Measurements from ENCODE around the gene POLE2. TPM values are rescaled to one million over a fixed set of nuclear protein-coding genes. Genes with fewer than 3 reads are reported as not detected.
"Not testable (repeated sequence)": the region's sequence is repeated elsewhere in the genome, so short reads cannot be mapped to it uniquely, and the experiment has no call there.

POLE2 gene
- polyA plus RNA-seq, 3 donors from 2014 or later, result 1.4 to 6.4 (median 1.5) TPM

DNA sequence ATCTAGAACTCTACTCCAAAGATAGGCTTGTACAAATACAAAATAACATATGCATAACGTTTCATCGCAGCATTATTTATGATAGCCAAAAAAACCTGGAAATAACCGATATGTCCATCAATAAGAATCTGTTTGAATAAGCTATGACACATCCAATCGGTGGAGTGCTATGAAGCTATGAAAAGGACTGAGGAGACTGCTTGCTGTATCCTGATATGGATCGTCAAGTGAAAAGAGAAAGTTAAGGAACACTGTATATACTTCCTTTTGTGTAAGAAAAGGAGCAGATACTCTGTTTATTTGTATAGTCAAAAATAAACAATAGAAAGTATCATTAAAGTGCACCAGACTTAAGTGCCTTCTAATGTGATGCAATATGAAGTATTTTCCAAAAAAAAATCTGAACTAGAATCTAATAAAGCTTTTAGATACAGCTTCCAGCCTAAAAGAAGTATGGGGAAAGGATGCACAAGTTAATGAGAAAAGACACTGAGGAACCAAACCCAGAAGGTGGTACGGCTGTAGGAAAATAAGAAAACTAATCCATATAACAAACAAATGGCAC is 4.3 kb upstream of the POLE2 start:
- Mint-ChIP-seq H3K27me3 (ENCODE audit: low read depth in 3 of 3) (peaks cover 6 to 14% (median 11%) of the 10 kb centered on the region in 3 donors), H3K4me1 (peaks cover 36 to 38% of the 10 kb centered on the region in 2 donors), H3K4me3 (peak overlapping the region; percentile 79 to 91 (median 84)), H3K36me3 (no peaks in the 10 kb centered on the region), H3K27ac (peak overlapping the region; percentile 82 to 97 (median 90)), H3K9me3 (no peaks in the 10 kb centered on the region)
- no peak for DNase-seq

- H3K4me1 Mint-ChIP-seq, result peaks cover 38 to 47% of the 10 kb centered on the region in 2 donors
Observed at GRCh38 chr14:49691031-49691430, 3.0 kb upstream of the POLE2 start.

GRCh38 chr14:49688701-49689030 is 652 bp upstream of the POLE2 start:
- no peak for DNase-seq

More at GRCh38 chr14:49691031-49691430, 3.0 kb upstream of the POLE2 start:
- no peak for DNase-seq
- Mint-ChIP-seq H3K9me3 (no peaks in the 10 kb centered on the region), H3K36me3 (no peaks in the 10 kb centered on the region), H3K27ac (peak overlapping the region in 5 of 6 donors; percentile 14 to 95 (median 43)), H3K27me3 (ENCODE audit: low read depth in 3 of 3) (peaks cover 6 to 14% (median 11%) of the 10 kb centered on the region in 3 donors), H3K4me3 (peak overlapping the region in 1 of 5 donors; percentile 3)

GRCh38 chr14:49686425-49686824 is 1.6 kb downstream of the POLE2 start:
- H3K36me3 Mint-ChIP-seq, result peaks cover 0 to 4% (median 3%) of the 10 kb centered on the region in 3 donors
- DNase-seq, result no peak
- peak overlapping the region; percentile 20 to 63 (median 51) for H3K4me3 Mint-ChIP-seq
- no peaks in the 10 kb centered on the region for H3K9me3 Mint-ChIP-seq
- peaks cover 0 to 2% (median 0%) of the 10 kb centered on the region in 3 donors for H3K27me3 Mint-ChIP-seq (ENCODE audit: low read depth in 3 of 3)
- H3K4me1 Mint-ChIP-seq, result peaks cover 15 to 19% of the 10 kb centered on the region in 2 donors
- peak overlapping the region in 1 of 6 donors; percentile 28 for H3K27ac Mint-ChIP-seq

More at GRCh38 chr14:49688701-49689030, 652 bp upstream of the POLE2 start:
- H3K4me3 Mint-ChIP-seq, result peak overlapping the region; percentile 85 to 91 (median 87)
- peaks cover 26 to 31% of the 10 kb centered on the region in 2 donors for H3K4me1 Mint-ChIP-seq
- H3K36me3 Mint-ChIP-seq, result no peaks in the 10 kb centered on the region
- peak overlapping the region; percentile 86 to 92 (median 88) for H3K27ac Mint-ChIP-seq
- peaks cover 6 to 11% (median 8%) of the 10 kb centered on the region in 3 donors for H3K27me3 Mint-ChIP-seq (ENCODE audit: low read depth in 3 of 3)
- no peaks in the 10 kb centered on the region for H3K9me3 Mint-ChIP-seq

DNA sequence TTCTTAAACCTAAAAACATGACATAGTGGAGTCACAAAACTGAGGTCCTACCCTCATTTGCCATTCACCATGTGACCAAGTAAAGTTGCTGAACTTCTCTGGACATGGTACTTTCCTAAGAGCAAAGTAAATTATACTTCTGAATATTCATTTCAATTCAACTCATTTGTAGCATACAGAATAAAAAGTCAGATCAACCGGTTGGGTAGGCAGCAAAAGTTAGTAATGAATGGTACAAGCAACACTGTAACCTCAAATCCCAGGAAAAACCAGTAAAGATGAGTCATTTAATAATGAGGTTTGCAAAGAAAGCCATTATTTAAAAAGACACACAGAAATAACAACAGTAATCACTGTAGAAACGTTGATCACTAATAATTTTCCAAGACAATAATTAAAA is 8.7 kb downstream of the POLE2 start:
- H3K9me3 Mint-ChIP-seq, result no peaks in the 10 kb centered on the region
- peaks cover 2 to 8% (median 3%) of the 10 kb centered on the region in 3 donors for H3K36me3 Mint-ChIP-seq
- no peak for DNase-seq
- no peaks in the 10 kb centered on the region for H3K4me1 Mint-ChIP-seq
- H3K27ac Mint-ChIP-seq, result no peak overlapping the region
- H3K4me3 Mint-ChIP-seq, result no peak overlapping the region
- no peaks in the 10 kb centered on the region for H3K27me3 Mint-ChIP-seq (ENCODE audit: low read depth in 3 of 3)

GRCh38 chr14:49677643-49678042 is 10.4 kb downstream of the POLE2 start:
- DNase-seq, result no peak
- peaks cover 1 to 13% (median 11%) of the 10 kb centered on the region in 3 donors for H3K36me3 Mint-ChIP-seq
- no peak overlapping the region for H3K4me3 Mint-ChIP-seq
- no peak overlapping the region for H3K27ac Mint-ChIP-seq
- H3K27me3 Mint-ChIP-seq (ENCODE audit: low read depth in 3 of 3), result peaks cover 0 to 2% (median 0%) of the 10 kb centered on the region in 3 donors
- H3K4me1 Mint-ChIP-seq, result no peaks in the 10 kb centered on the region
- no peaks in the 10 kb centered on the region for H3K9me3 Mint-ChIP-seq

GRCh38 chr14:49673586-49673985 is 14.4 kb downstream of the POLE2 start:
- H3K4me3 Mint-ChIP-seq, result no peak overlapping the region

DNA sequence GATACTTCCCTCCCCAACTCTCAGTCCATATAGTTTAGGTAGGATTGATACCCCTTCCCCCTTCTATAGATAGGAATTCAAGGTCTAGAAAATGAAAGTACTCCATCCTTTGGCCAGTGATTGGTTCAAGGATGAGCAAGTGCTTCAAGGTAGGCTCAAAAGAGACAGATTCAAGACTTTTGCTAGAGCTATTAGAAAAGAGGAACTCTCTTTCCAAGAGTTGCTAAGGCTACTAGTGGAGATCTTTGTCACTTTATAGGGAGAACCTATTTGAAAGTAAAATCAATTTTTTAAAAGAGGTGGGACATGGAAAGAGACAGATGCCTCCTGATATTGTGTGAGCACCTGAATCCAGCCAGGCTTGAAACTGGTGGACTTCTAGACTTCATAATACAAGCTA is 17.5 kb downstream of the POLE2 start:
- no peak for DNase-seq
- Mint-ChIP-seq H3K27ac (no peak overlapping the region), H3K27me3 (ENCODE audit: low read depth in 3 of 3) (peaks cover 0 to 2% (median 2%) of the 10 kb centered on the region in 3 donors), H3K4me1 (no peaks in the 10 kb centered on the region), H3K4me3 (no peak overlapping the region), H3K9me3 (no peaks in the 10 kb centered on the region), H3K36me3 (peaks cover 0 to 12% (median 8%) of the 10 kb centered on the region in 3 donors)

More at GRCh38 chr14:49673586-49673985, 14.4 kb downstream of the POLE2 start:
- H3K36me3 Mint-ChIP-seq, result peaks cover 0 to 12% (median 8%) of the 10 kb centered on the region in 3 donors
- no peak overlapping the region for H3K27ac Mint-ChIP-seq
- no peaks in the 10 kb centered on the region for H3K9me3 Mint-ChIP-seq
- peaks cover 0 to 2% (median 2%) of the 10 kb centered on the region in 3 donors for H3K27me3 Mint-ChIP-seq (ENCODE audit: low read depth in 3 of 3)
- DNase-seq, result no peak
- H3K4me1 Mint-ChIP-seq, result no peaks in the 10 kb centered on the region

- Mint-ChIP-seq H3K4me3 (no peak overlapping the region), H3K27me3 (ENCODE audit: low read depth in 3 of 3) (peaks cover 0 to 2% (median 0%) of the 10 kb centered on the region in 3 donors), H3K36me3 (no peaks in the 10 kb centered on the region), H3K4me1 (no peaks in the 10 kb centered on the region), H3K9me3 (no peaks in the 10 kb centered on the region), H3K27ac (no peak overlapping the region)
- DNase-seq, result no peak
Observed at GRCh38 chr14:49659526-49660455, 28.2 kb downstream of the POLE2 start.

GRCh38 chr14:49657500-49657899 is 30.5 kb downstream of the POLE2 start:
- not testable (repeated sequence) for DNase-seq; H3K27me3 Mint-ChIP-seq (ENCODE audit: low read depth in 3 of 3); H3K9me3 Mint-ChIP-seq; H3K36me3 Mint-ChIP-seq; H3K27ac Mint-ChIP-seq; H3K4me1 Mint-ChIP-seq; H3K4me3 Mint-ChIP-seq

DNA sequence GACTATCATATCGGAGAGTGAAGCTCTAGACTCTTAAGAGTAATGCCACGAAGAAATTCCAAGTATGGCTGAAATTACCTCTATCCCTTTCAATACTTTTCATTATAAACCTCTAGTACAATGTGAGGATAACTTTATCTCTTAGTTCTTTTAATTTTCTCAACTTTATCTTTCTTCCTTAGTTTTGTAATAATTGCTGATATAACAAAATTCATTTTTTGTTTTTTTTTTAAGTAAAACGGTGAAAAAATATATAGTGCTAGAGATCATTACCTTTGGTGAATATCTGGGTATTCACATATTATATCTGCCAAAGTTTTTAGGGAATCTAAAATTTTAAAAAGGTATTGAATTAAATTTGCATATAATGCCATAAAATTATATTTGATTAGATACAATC is 33.5 kb downstream of the POLE2 start:
- DNase-seq, result no peak
- Mint-ChIP-seq H3K36me3 (peaks cover 0 to 5% (median 3%) of the 10 kb centered on the region in 3 donors), H3K27me3 (ENCODE audit: low read depth in 3 of 3) (peaks cover 0 to 2% (median 0%) of the 10 kb centered on the region in 3 donors)

GRCh38 chr14:49653508-49653907 is 34.5 kb downstream of the POLE2 start:
- DNase-seq, result no peak
- Mint-ChIP-seq H3K4me1 (no peaks in the 10 kb centered on the region), H3K27ac (no peak overlapping the region), H3K27me3 (ENCODE audit: low read depth in 3 of 3) (peaks cover 0 to 2% (median 0%) of the 10 kb centered on the region in 3 donors), H3K4me3 (no peak overlapping the region), H3K36me3 (peaks cover 0 to 5% (median 3%) of the 10 kb centered on the region in 3 donors), H3K9me3 (no peaks in the 10 kb centered on the region)

More for the DNA sequence above, 33.5 kb downstream of the POLE2 start:
- Mint-ChIP-seq H3K4me3 (no peak overlapping the region), H3K4me1 (no peaks in the 10 kb centered on the region), H3K27ac (no peak overlapping the region), H3K9me3 (no peaks in the 10 kb centered on the region)

DNA sequence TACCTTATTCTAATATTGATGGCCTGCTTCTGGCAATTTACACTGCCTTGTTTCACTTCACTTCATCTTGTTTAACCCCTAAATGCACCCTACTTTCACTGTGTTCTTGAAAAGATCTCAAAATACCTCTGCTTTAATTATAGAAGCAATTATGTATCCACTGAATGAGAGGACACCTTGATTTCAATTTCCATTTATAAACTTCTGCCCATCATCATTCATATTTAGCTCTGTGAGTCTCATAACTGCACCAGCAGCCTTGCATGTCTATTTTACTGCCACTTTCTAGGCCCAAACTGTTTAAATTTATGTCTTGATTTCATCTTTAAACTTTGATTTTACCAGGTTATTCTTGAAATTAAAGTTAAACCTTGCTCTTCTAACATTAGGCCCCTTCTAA is 45.9 kb downstream of the POLE2 start:
- Mint-ChIP-seq H3K9me3 (peaks cover 0 to 2% (median 0%) of the 10 kb centered on the region in 6 donors), H3K4me1 (peaks cover 26 to 66% of the 10 kb centered on the region in 2 donors), H3K27me3 (ENCODE audit: low read depth in 3 of 3) (peaks cover 0 to 2% (median 0%) of the 10 kb centered on the region in 3 donors), H3K27ac (peak overlapping the region; percentile 47 to 86 (median 79)), H3K36me3 (peaks cover 5 to 11% (median 5%) of the 10 kb centered on the region in 3 donors), H3K4me3 (peak overlapping the region; percentile 1 to 34 (median 15))
- DNase-seq, result no peak

GRCh38 chr14:49641697-49642129 is 46.3 kb downstream of the POLE2 start:
- Mint-ChIP-seq H3K27ac (peak overlapping the region; percentile 47 to 86 (median 79)), H3K4me3 (peak overlapping the region in 4 of 5 donors; percentile 1 to 34 (median 10)), H3K9me3 (peaks cover 0 to 2% (median 0%) of the 10 kb centered on the region in 6 donors), H3K4me1 (peaks cover 30 to 66% of the 10 kb centered on the region in 2 donors), H3K36me3 (peaks cover 5 to 9% (median 7%) of the 10 kb centered on the region in 3 donors), H3K27me3 (ENCODE audit: low read depth in 3 of 3) (peaks cover 0 to 2% (median 0%) of the 10 kb centered on the region in 3 donors)
- no peak for DNase-seq

Measured in immature natural killer cell (primary cell).